GM21619 (cell line): ENCODE results near the gene FOXO3.
"Not testable (repeated sequence)": the region's sequence is repeated elsewhere in the genome, so short reads cannot be mapped to it uniquely, and the experiment has no call there.

ENCODE experiments used
- ATAC-seq: cut with Tn5 transposase; IDR thresholded peaks from one replicate; pipeline ENCODE4 v1.9.1; 2021; ENCODE audit not compliant: unreplicated experiment

FOXO3 gene

GRCh38 chr6:108555399-108556052, 5.2 kb upstream of the FOXO3 start:
- no peak for ATAC-seq

GRCh38 chr6:108556250-108556649, 4.5 kb upstream of the FOXO3 start:
- ATAC-seq: no peak

- no peak for ATAC-seq
These were observed 3.7 kb upstream of the FOXO3 start for GRCh38 chr6:108556866-108557493.

GRCh38 chr6:108557494-108558371, 3.0 kb upstream of the FOXO3 start:
- no peak for ATAC-seq

GRCh38 chr6:108558372-108559096, 2.2 kb upstream of the FOXO3 start:
- peak; percentile 56 for ATAC-seq

- ATAC-seq: peak; percentile 39
These were observed 1.4 kb upstream of the FOXO3 start for GRCh38 chr6:108559097-108559883.

- no peak for ATAC-seq
These were observed 744 bp upstream of the FOXO3 start for GRCh38 chr6:108559884-108560462.

GRCh38 chr6:108561309-108561647, 561 bp downstream of the FOXO3 start:
- not testable (repeated sequence) for ATAC-seq

- no peak for ATAC-seq
These were observed 1.2 kb downstream of the FOXO3 start for GRCh38 chr6:108561742-108562502.

- ATAC-seq: no peak
These were observed 1.8 kb downstream of the FOXO3 start for GRCh38 chr6:108562503-108562993.

GRCh38 chr6:108563292-108563691, 2.6 kb downstream of the FOXO3 start:
- ATAC-seq: no peak

GRCh38 chr6:108564178-108564577, 3.5 kb downstream of the FOXO3 start:
- no peak for ATAC-seq

- ATAC-seq: peak; percentile 74
These were observed 4.5 kb downstream of the FOXO3 start for GRCh38 chr6:108565091-108565766.

GRCh38 chr6:108565893-108566292, 5.2 kb downstream of the FOXO3 start:
- no peak for ATAC-seq

GRCh38 chr6:108566406-108566805, 5.7 kb downstream of the FOXO3 start:
- ATAC-seq: no peak

GRCh38 chr6:108568101-108568500, 7.4 kb downstream of the FOXO3 start:
- no peak for ATAC-seq

GRCh38 chr6:108568551-108569305, 8.0 kb downstream of the FOXO3 start:
- ATAC-seq: no peak

GRCh38 chr6:108570517-108570916, 9.8 kb downstream of the FOXO3 start:
- ATAC-seq: no peak
